ENCODE data around the gene KLK14.

KLK14 gene

GRCh38 chr19:51044327-51044726 lies 38.4 kb downstream of the KLK14 start:
- DNase-seq (ENCODE audit: low spot score): no peak

GRCh38 chr19:51043497-51043896 lies 39.2 kb downstream of the KLK14 start:
- no peak for DNase-seq (ENCODE audit: low spot score)

GRCh38 chr19:51040151-51040550 lies 42.5 kb downstream of the KLK14 start:
- DNase-seq (ENCODE audit: low spot score): no peak

GRCh38 chr19:51036519-51036918 lies 46.2 kb downstream of the KLK14 start:
- DNase-seq (ENCODE audit: low spot score): no peak

DNA sequence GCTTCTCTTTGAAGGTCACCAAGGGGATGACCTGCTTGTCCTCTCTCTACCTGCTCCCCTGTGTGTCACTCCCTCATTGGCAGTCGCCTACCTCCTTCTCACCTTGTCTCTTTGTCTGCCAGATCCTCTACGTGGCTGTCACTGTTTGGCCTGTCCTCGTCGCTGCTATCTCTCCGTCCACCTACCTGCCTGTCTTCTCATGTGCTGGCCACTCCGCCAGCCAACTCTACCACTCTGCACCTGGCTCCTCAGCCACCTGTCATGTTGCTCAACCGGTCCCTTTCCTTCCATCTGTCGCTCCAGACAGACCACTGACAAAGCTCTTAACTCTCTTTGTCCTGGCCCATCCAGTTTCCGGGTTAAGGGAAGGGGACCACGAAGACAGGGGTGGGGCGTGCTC lies 48.0 kb downstream of the KLK14 start, which contains the start of gene KLK12:
TSS of gene KLK12 (minus strand) at position 299 of the 400 bp plus-strand sequence. CDS start 381 bp downstream, outside the sequence.
- no peak for DNase-seq (ENCODE audit: low spot score)

- no peak for DNase-seq (ENCODE audit: low spot score)
Measured at GRCh38 chr19:51031880-51032225, 50.8 kb downstream of the KLK14 start.

- DNase-seq (ENCODE audit: low spot score): no peak
Measured at GRCh38 chr19:51031220-51031879, 51.3 kb downstream of the KLK14 start.

- DNase-seq (ENCODE audit: low spot score): no peak
Measured at GRCh38 chr19:51030631-51031030, 52.1 kb downstream of the KLK14 start.

DNA sequence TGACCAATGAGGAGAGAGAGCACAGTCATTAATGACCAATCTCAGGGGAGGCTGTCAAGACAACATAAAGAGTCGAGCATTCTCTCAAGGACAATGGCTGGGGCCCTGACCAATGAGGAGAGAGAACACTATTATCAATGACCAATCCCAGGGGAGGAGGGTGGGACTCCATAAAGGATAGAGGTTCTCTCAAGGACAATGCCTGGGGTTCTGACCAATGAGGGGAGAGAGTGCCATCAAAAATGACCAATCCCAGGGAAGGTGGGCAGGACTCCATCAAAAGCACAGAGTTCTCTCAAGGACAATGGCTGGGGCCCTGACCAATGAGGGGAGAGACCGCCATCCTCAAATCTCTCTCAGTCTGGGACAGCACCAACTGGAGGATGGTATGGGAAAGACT lies 53.0 kb downstream of the KLK14 start:
- DNase-seq (ENCODE audit: low spot score): no peak

Measured in AG08395 (cell line).